Measurements from ENCODE around the gene LRP1.

Gene LRP1

DNA sequence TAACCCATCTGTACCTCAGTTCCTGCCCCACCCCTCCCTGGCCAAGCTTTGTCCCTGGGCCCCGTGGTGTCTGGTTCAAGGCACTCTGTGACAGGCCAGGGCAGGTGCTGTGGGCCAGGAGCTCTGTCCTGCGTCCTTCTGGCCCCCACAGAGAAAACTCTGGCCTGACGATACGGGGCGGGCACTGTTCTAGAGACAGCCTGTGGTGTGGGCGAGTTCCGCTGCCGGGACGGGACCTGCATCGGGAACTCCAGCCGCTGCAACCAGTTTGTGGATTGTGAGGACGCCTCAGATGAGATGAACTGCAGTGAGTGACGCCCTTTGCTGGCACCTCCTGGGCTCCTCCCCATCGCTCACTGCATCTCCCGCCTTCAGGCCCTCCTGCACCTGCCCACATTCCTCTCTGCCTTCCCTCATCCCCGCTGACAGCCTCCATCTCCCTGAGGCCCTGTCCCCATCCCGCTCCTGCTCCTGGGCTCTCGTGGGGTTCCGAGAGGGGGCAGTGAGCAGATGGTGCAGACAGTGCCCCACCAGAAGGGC is 65.5 kb downstream of the LRP1 start:
- DNase-seq (ENCODE audit: low read depth in 2 of 2) = no peak

DNA sequence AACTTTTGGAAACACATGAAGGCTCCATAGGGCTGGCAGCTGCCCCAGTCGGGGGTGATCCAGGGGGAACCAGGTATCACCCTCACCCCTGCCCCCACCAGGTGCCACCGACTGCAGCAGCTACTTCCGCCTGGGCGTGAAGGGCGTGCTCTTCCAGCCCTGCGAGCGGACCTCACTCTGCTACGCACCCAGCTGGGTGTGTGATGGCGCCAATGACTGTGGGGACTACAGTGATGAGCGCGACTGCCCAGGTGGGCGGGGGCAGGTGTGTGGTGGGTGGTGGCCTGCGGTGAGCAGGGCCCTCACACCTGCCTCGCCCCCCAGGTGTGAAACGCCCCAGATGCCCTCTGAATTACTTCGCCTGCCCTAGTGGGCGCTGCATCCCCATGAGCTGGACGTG is 66.0 kb downstream of the LRP1 start:
- no peak for DNase-seq (ENCODE audit: low read depth in 2 of 2)

DNA sequence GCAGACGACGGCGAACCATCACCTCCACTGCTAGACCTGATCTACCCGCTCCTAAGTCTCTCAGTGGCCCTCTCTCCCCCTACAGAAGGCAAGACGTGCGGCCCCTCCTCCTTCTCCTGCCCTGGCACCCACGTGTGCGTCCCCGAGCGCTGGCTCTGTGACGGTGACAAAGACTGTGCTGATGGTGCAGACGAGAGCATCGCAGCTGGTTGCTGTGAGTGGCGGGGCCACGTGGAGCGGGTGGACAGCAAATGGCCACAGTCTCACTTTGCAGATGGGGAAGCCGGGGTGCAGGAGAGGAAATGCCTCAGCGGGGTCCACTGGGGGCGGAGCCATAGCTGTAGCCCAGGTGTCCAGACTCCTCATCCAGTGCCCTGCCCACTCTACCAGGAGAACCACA is 66.9 kb downstream of the LRP1 start:
- no peak for DNase-seq (ENCODE audit: low read depth in 2 of 2)

DNA sequence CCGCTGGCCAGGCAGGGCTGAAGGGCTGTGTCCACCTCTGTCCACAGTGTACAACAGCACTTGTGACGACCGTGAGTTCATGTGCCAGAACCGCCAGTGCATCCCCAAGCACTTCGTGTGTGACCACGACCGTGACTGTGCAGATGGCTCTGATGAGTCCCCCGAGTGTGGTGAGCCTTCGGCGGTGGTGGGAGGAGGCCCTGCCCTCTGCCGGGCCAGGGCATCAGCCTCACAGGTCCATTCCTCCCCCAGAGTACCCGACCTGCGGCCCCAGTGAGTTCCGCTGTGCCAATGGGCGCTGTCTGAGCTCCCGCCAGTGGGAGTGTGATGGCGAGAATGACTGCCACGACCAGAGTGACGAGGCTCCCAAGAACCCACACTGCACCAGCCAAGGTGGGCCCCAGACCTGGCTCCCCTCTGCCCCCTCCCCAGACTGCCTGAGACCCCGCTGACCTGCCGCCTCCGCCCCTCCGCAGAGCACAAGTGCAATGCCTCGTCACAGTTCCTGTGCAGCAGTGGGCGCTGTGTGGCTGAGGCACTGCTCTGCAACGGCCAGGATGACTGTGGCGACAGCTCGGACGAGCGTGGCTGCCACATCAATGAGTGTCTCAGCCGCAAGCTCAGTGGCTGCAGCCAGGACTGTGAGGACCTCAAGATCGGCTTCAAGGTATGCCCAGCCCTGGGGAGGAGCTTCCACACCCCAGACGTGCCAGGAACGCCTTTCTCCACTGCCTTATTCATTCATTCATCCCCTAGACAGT is 67.5 kb downstream of the LRP1 start:
- no peak for DNase-seq (ENCODE audit: low read depth in 2 of 2)

DNA sequence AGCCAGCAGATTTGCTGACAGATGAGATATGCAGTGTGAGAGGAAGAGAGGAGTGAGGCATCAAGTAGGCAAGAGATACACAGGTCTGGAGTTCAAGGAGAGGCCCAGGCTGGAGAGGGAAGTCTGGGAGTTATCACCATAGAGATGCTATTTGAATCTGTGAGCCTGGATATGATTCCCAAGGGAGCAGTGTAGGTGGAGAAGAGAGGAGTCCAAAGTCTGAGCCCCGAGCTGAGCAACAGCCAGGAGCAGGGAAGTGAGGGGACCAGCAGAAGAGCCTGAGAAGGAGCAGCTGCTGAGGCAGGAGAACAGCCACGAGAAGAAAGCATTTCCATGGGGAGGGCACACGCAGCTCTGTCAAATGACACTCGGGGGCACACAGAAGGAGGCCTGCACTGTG is 68.2 kb downstream of the LRP1 start:
- no peak for DNase-seq (ENCODE audit: low read depth in 2 of 2)

DNA sequence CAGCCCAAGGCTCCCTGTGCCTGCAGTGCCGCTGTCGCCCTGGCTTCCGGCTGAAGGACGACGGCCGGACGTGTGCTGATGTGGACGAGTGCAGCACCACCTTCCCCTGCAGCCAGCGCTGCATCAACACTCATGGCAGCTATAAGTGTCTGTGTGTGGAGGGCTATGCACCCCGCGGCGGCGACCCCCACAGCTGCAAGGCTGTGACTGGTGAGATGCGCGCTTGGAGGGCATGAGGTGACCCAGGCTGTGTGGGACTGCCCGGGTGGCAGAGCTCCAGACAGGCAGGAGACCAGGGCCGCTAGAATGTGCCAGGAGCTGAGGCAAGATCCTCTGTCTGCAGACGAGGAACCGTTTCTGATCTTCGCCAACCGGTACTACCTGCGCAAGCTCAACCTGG is 68.7 kb downstream of the LRP1 start:
- no peak for DNase-seq (ENCODE audit: low read depth in 2 of 2)

DNA sequence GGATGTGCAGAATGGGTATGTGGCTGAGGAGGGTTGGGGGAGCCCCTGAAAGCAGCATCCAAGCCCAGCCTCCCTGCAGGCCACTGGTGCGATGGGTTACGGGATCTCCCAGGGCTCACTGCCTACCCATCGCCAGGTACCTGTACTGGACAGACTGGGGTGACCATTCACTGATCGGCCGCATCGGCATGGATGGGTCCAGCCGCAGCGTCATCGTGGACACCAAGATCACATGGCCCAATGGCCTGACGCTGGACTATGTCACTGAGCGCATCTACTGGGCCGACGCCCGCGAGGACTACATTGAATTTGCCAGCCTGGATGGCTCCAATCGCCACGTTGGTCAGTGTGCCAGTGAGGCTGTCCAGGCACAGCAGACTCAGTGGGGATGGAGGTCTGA is 70.0 kb downstream of the LRP1 start:
- DNase-seq (ENCODE audit: low read depth in 2 of 2) = no peak

DNA sequence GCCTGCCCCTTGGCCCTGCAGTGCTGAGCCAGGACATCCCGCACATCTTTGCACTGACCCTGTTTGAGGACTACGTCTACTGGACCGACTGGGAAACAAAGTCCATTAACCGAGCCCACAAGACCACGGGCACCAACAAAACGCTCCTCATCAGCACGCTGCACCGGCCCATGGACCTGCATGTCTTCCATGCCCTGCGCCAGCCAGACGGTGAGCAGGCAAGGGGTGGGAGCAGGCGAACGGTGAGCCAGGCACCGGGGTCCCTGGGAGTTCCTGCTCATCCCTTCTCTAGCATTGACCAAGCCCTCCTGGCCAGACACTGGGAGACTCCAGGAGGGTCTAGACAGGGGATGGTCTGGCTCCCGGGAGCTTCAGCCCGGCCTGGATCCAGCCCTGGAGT is 70.9 kb downstream of the LRP1 start:
- DNase-seq (ENCODE audit: low read depth in 2 of 2) = no peak

DNA sequence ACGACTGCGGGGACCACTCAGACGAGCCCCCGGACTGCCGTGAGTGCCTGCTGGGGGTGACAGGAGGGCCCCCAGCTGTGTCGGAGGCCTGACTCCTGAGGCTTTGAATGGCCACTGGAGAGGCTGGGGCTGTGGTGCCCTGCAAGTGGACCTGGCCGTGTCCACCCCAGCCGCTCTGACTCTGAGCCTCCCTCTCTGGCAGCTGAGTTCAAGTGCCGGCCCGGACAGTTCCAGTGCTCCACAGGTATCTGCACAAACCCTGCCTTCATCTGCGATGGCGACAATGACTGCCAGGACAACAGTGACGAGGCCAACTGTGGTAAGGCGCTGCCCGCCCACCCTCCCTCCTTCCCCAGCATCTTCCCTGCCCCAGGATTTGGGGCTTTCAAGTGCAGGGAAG is 72.2 kb downstream of the LRP1 start:
- no peak for DNase-seq (ENCODE audit: low read depth in 2 of 2)

DNA sequence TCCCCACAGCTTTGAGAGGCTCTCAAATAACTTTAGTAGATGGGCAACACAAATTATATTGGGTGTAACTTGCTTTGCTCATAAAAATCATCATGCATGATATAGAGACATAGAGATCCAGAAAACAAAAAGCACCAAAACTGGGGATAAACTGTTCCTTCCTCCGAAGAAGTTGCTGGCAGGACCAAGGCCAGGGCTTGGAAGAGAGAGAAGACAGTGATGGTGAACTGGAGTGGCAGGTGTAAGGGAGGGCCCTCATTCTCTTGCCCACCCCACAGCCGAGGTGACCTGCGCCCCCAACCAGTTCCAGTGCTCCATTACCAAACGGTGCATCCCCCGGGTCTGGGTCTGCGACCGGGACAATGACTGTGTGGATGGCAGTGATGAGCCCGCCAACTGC is 72.9 kb downstream of the LRP1 start:
- no peak for DNase-seq (ENCODE audit: low read depth in 2 of 2)

DNA sequence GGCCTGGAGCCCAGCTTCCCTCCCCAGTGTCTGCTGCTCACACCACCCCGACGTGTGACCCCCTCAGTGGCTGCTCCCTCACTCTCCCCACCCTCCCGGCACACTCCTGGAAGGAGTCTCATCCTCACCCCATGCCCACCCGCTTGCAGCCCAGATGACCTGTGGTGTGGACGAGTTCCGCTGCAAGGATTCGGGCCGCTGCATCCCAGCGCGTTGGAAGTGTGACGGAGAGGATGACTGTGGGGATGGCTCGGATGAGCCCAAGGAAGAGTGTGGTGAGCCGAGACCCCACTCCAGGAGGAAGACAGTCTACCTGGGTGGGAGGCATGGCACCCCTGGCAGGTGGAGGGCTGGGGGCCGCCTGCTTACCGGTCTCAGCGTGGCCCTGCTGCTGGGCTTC is 73.3 kb downstream of the LRP1 start:
- DNase-seq (ENCODE audit: low read depth in 2 of 2) = no peak

DNA sequence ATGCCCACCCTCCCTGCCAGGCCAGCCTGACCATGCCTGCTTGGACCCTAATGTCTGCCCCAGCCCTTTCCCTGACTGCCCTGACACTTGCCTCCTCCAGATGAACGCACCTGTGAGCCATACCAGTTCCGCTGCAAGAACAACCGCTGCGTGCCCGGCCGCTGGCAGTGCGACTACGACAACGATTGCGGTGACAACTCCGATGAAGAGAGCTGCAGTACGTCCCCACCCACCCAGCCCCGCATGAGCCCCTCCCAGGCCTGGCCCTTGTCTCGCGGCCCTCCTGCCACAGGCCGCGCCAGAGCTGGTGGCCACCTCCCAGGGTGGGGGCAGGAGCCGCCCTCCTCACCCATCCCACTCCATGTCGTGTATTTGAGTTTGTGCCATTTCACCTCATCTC is 74.0 kb downstream of the LRP1 start:
- DNase-seq (ENCODE audit: low read depth in 2 of 2) = no peak

DNA sequence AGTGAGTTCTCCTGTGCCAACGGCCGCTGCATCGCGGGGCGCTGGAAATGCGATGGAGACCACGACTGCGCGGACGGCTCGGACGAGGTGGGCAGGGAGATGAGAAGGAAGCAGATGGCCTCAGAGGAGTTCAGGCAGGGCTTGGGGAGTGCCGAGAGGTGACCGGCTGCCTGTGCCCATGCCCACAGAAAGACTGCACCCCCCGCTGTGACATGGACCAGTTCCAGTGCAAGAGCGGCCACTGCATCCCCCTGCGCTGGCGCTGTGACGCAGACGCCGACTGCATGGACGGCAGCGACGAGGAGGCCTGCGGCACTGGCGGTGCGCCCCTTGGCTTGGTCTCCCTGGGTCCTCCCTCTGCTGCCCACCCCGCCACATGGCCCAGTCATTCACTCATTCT is 74.9 kb downstream of the LRP1 start:
- DNase-seq (ENCODE audit: low read depth in 2 of 2) = no peak

DNA sequence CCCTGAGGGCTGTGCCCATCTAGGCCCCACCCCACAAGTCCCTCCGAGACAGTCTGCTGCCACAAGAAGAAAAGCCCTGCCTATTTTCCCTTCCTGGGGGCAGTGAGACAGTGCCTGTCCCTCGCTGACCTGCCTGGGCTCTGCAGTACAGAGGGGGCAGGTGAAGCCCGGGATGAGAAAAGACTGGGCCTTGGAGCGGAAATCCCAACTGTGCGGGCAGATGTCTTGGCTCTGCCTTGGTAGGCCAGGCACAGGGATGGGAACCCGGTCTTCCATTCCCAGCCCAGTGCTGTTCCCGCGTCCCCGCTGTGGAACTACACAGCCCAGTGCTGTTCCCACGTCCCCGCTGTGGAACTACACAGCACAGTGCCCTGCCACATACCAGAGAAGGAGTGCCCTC is 75.5 kb downstream of the LRP1 start:
- DNase-seq (ENCODE audit: low read depth in 2 of 2) = no peak

DNA sequence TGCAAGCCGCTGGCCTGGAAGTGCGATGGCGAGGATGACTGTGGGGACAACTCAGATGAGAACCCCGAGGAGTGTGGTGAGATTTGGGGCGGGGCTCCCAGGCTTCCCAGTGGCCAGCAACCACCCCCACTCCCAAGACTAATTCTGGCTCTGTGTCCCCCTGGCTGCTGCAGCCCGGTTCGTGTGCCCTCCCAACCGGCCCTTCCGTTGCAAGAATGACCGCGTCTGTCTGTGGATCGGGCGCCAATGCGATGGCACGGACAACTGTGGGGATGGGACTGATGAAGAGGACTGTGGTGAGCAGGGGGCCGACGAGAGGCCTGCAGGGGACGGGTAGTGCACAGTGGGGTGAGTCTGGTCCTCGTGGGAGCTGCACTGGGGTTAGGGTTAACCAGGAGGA is 76.2 kb downstream of the LRP1 start:
- no peak for DNase-seq (ENCODE audit: low read depth in 2 of 2)

DNA sequence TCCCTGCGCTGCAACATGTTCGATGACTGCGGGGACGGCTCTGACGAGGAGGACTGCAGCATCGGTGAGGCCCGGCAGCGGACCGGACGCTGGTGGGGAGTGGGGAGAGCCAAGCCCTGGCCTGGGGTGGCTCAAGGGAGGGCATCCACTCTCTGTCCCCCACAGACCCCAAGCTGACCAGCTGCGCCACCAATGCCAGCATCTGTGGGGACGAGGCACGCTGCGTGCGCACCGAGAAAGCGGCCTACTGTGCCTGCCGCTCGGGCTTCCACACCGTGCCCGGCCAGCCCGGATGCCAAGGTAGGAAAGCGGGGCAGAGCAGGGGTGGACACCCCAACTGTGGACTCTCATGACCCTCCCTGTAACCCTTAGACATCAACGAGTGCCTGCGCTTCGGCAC is 76.9 kb downstream of the LRP1 start:
- no peak for DNase-seq (ENCODE audit: low read depth in 2 of 2)

DNA sequence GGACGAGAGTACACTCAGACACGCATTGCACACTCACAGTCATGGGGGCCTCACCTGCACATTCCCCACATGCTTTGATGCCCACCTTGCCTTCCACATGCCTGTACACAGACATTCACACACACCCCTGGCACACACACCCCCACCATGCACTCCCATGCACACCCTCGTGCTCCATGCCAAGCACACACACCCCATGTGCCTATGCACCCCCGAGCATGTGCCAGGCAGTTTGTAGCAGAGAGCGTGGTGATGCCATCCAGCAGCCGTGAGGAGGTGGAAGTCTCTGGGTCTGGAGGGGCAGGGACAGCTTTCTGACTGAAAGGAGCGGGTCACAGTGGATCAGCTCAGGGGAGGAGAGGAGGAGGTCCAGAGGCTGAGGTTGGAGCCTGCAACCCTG is 77.6 kb downstream of the LRP1 start:
- DNase-seq (ENCODE audit: low read depth in 2 of 2) = no peak

DNA sequence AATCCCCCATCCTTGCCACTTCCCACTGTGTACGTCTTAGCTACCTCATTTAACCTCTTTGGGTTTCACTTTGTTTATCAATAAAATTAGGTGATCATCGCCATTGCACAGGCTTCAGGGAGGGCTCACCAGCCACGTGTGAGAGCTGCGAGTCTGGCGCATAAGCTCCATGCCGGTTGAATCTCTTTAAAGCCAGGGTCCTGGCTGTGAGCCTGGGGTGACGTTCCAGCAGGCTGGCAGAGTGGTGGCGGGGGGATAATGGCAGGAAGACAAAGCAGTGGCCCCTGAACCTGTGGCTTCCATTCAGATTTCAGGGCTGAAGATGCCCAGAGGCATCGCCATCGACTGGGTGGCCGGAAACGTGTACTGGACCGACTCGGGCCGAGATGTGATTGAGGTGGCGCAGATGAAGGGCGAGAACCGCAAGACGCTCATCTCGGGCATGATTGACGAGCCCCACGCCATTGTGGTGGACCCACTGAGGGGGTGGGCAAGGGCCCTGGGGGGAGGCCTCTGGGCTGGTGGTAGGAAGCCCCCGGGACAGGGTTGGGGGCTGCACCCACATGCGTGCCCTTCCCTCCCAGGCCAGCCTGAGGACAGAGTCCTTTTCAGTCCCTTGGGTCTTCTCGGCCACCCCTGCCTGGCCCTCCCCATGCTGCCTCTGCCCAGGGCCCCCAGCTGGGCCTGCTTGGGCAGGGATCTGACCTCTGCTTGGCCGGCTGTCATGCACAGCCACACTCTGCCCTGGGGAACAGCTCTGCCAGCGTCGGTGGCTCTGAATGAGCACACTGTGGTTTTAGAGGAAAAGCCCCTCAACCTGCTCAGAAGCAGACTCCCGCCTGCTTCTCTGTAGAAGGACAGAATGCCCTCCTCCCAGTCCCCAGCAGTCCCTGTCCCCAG is 79.7 kb downstream of the LRP1 start:
- DNase-seq (ENCODE audit: low read depth in 2 of 2) = no peak

DNA sequence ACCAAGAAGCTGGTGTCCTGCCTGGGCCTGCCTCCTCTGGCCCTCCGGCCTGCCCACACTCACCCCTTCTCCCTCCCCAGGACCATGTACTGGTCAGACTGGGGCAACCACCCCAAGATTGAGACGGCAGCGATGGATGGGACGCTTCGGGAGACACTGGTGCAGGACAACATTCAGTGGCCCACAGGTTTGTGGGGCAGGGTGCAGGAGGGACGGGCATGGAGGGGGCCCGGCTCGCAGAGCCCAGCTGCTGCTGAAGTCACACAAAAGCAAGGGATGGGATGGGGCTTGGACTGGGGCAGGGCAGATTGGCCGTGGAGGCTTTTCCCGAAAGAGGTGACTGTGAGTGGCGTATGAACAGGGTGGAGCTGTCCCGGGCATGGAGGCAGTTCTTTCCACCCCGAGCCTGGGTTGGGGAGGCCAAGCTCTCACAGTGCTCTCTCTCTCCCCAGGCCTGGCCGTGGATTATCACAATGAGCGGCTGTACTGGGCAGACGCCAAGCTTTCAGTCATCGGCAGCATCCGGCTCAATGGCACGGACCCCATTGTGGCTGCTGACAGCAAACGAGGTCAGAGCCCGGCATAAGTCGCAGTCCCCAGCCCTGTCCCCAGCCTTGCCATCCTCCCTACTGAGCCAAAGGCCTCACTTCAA is 80.5 kb downstream of the LRP1 start:
- no peak for DNase-seq (ENCODE audit: low read depth in 2 of 2)

DNA sequence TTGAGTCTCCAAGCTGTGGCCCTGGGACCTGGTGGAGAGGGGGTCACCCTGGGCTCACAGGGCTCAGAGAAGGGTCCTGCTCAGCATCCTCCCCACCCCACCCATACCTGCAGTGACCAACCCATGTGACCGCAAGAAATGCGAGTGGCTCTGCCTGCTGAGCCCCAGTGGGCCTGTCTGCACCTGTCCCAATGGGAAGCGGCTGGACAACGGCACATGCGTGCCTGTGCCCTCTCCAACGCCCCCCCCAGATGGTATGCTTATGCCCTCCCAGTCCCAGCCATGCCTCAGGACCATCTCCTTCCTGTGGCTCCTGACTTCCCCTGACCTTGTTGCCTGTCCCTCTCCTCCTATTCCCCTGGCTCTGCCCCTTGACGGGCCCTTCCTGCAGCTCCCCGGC is 81.6 kb downstream of the LRP1 start:
- no peak for DNase-seq (ENCODE audit: low read depth in 2 of 2)

DNA sequence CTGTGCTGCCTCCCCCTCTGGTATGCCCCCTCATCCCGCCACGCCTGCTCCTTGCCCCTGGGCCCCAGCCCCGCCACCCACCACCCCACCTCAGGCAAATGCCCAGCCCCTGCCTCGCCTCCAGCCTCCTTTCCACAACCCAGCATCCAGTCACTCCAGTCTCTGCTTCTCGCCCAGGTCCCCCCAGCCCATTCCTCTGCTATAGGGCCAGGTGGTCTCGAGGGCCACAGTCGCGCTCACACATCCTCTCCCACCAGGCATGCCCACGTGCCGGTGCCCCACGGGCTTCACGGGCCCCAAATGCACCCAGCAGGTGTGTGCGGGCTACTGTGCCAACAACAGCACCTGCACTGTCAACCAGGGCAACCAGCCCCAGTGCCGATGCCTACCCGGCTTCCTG is 82.2 kb downstream of the LRP1 start:
- no peak for DNase-seq (ENCODE audit: low read depth in 2 of 2)

DNA sequence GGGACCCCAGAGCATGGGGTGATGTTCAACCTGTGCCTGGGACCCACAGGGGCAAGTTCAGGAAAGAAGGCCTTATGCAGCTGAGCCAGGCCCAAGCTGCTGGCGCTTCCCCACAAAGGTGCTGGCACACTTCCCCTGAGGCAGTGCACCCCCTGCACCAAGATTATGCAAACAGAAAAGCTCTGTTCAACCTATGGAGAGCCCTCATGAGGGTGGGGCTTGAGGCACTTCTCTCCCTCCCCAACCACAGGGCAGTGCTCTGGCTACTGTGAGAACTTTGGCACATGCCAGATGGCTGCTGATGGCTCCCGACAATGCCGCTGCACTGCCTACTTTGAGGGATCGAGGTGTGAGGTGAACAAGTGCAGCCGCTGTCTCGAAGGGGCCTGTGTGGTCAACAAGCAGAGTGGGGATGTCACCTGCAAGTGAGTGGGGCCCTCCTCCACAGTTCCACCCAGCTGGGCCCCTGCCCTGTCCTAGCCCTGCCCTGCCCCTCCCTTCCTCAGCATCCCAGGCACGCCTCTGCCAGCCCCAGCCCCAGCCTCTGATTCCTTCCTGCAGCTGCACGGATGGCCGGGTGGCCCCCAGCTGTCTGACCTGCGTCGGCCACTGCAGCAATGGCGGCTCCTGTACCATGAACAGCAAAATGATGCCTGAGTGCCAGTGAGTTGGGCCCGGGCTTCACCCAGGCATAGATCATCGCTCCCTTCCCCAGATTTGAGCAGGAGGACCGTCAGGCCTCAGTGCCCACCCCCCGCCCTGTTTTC is 82.8 kb downstream of the LRP1 start:
- no peak for DNase-seq (ENCODE audit: low read depth in 2 of 2)

Data from fibroblast of skin of left quadriceps (primary cell).